GM13976 (cell line): ENCODE data around the gene NEK10.

Source experiments
- DNase-seq: peaks from one replicate; pipeline ENCODE4 v3.0.0; 2012; ENCODE audit warnings: low spot score
- in situ Hi-C: fragments of 300-500 bp; cut with MboI; formaldehyde crosslinking; loops from one replicate; pipeline ENCODE4 v1.12.0; 2022; ENCODE audit warnings: low sequenced_read_pairs, mixed read lengths, inconsistent platforms; ENCODE audit not compliant: unreplicated experiment
- TF ChIP-seq, protein P1 (sequence below): IDR thresholded peaks from 2 replicates; pipeline ENCODE4 v1.5.1; 2012; ENCODE audit warnings: borderline replicate concordance, mild to moderate bottlenecking; ENCODE audit not compliant: insufficient read depth; ENCODE audit errors: extremely low read depth, missing control alignments, control extremely low read depth

Gene NEK10

DNA sequence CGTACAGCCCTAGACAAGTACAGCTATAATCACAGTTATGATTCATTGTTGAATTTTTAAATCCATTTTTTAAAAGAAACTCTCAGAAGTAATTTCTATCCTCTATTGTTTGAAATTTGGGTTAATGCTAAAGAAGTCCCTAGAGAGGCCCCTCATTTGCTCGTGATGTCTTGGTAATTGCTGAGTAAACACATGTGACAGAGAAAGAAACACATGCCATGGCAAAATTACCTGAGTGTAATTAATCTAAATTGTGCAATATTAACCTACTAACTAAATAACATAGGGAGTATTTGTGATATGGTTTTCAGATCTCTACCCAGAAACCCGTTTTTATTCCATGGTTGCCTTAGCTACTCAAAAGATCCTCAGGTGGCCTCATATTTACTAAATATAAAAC is 10.8 kb downstream of the NEK10 start:
- TF ChIP-seq, protein P1, sequence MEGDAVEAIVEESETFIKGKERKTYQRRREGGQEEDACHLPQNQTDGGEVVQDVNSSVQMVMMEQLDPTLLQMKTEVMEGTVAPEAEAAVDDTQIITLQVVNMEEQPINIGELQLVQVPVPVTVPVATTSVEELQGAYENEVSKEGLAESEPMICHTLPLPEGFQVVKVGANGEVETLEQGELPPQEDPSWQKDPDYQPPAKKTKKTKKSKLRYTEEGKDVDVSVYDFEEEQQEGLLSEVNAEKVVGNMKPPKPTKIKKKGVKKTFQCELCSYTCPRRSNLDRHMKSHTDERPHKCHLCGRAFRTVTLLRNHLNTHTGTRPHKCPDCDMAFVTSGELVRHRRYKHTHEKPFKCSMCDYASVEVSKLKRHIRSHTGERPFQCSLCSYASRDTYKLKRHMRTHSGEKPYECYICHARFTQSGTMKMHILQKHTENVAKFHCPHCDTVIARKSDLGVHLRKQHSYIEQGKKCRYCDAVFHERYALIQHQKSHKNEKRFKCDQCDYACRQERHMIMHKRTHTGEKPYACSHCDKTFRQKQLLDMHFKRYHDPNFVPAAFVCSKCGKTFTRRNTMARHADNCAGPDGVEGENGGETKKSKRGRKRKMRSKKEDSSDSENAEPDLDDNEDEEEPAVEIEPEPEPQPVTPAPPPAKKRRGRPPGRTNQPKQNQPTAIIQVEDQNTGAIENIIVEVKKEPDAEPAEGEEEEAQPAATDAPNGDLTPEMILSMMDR = no peak
- DNase-seq = no peak
- in situ Hi-C loops = no loop called here

DNA sequence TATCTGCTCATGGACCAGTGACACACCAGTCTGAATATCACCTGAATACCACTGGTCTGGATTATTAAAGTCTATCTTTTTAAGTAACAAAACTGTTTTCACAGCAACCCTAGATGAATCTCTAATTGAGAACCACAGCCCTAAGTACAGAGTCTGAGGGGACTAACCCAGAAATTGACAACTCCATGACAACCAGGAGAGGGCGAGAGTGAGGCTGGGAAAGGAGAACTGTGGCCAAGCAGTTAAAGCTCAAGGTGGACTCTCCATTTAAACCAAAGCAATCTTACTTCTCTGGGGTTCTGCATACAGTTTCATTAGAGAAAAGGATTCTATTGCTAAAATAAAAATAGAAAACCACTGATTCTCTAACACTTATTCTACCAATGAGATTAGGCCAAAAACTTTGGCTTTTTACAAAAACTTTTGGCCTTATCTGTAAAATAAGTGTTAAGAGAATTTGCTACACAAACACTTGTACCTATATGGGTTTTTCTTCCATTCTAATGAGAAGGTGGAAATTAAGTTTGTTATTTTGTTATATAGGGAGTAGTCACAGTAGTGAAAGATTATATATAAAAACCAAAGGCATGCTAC is 11.4 kb downstream of the NEK10 start:
- peak; percentile 31 for DNase-seq
- in situ Hi-C loops = no loop called here
- TF ChIP-seq, protein P1 = peak; percentile 77

DNA sequence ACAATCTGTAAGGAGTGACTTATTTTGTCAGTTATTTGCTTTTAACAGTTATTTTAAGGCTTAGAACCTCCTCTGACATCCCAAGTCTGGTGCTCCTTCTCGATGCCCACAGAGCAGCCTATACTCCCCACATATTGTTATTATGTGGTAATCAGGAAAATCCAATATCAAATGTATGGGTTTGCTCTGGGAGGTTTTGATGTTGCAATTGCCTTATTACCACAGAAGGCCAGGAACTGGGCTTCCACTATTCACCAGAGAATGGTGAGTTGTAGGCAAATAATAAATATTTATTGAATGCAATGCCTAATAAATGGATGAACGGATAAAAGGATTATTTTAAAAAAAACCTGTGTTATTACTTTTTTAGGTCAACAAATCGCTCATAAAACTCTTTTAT is 12.2 kb downstream of the NEK10 start:
- DNase-seq = no peak
- TF ChIP-seq, protein P1 = no peak
- in situ Hi-C loops = no loop called here

DNA sequence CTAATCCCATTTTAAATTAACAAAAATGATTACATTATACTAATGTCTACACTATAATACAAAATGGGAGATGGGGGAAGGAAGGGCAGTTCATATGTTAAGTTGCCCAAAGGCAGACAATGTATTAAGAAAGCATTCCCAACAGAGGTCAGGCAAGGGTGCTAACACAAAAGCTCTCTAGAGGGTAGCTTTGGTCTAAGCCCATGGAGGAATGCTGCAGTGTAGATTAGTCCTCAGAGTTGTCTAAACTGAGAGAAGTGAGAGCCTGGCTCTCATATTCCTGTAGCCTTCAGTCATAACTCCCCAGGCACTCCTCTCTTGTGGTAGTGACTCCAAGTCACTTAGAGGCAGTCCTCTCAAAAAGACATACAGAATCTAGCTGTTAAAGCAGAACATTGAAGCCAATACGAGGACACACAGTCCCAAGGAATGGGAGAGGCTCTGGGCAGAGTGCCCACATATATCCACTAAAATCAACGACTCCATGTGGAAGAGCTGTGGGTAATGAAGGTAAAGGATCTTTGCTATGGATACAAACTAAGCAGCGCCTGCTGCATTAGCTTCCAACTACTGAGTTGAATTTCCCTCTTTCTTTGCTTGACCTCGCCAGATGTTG is 14.5 kb downstream of the NEK10 start:
- in situ Hi-C loops = no loop called here
- no peak for DNase-seq
- TF ChIP-seq, protein P1 = no peak

DNA sequence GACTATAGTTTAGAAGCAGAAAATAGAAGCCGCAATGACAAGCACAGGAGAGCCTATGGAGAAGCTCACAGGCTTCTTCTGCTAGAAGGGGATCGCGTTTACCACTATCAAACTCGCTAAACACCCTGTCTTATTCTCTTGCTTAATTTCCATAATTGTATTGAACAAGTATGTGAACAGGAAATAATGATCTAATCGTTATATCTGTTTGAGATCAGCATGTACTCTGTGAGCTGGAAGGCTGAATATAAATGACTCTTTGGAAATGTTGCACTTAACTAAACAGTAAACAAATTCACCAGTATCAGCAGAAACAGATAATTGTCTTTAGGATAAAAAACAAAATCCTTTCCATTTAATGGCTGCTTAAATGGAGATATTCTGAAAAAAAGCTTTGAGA is 15.0 kb downstream of the NEK10 start:
- TF ChIP-seq, protein P1 = no peak
- in situ Hi-C loops = no loop called here
- DNase-seq = no peak

DNA sequence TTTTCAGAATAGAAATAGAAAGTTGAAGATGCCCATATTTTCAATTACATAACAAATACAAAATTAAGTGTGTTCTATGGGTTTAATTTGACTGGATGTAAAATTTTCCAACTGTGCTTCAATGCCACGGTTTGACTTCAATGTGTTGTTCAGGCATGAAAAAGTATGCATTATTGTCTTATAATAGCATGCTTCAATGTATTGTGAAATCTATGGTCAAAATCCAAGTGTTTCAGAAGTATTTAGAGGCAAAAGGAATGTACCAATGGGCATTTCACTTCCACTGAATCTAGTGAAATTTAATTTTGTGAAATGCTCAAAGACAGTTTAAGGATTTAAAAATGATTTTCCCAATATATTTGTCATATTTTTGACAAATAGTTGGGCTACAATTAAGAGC is 16.0 kb downstream of the NEK10 start:
- in situ Hi-C loops = no loop called here
- DNase-seq = no peak
- TF ChIP-seq, protein P1 = no peak
